CD4-positive, alpha-beta T cell treated with Interleukin-4 for 4 hours (primary cell): ENCODE results near the gene SLC25A12.
"Not testable (repeated sequence)": the region's sequence is repeated elsewhere in the genome, so short reads cannot be mapped to it uniquely, and the experiment has no call there.

Source experiments
- DNase-seq: peaks from one replicate; pipeline ENCODE4 v3.0.0-alpha.2; 2020

Gene SLC25A12

DNA sequence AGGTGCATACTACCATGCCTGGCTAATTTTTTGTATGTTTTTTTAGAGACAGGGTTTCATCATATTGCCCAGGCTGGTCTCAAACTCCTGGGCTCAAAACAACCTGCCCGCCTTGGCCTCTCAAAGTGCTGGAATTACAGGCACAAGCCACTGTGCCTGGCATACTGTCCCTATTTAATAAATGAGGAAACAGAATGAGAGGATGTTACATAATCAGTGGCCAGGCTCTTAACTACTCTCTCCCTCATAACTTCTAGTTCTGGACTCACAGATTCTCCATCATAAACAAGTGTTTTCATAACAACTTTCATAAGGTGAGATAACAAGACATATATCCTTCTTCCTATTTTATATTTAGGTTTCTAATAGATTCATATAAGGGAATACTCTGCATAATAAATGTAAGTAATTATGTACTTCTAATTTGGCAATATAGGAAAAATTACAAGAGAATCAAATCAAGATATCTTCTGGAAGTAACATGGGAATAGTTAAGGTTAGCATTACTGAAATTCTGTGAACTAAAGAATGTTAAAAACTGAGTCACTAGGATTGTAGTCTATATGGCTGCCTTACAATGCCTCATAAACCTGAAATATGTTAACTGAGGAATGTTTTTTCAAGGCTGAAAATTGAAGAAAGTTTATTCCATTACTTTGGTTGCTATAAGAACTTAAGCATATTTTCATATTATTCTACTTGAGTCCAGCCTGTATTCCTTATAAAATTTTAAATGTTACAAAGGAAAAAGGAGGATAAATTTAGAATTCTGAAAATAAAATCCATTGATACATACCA lies 71.3 kb downstream of the SLC25A12 start:
- no peak for DNase-seq

GRCh38 chr2:171819453-171819852 lies 74.6 kb downstream of the SLC25A12 start:
- DNase-seq = no peak

- no peak for DNase-seq
Measured at GRCh38 chr2:171814883-171815282, 79.2 kb downstream of the SLC25A12 start.

- DNase-seq = no peak
Measured at GRCh38 chr2:171814174-171814573, 79.9 kb downstream of the SLC25A12 start.

DNA sequence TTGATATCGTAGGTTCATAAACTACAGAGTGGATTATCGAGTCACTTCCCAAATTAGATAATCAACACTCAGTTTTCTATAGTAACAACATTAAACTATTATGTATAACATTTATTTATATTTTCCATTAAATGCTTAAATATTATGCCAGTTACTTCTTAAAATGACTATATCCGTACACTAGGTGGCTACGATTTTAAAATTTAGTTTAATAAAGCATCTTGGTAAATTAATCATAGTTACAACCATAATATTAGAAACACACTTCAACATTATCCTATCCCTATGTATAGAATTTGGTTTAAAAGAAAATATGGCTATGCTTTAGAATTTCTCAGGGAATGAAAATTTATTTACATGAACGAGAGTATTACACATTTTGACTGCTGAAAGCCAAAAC lies 80.3 kb downstream of the SLC25A12 start:
- DNase-seq = no peak

GRCh38 chr2:171813126-171813525 lies 80.9 kb downstream of the SLC25A12 start:
- no peak for DNase-seq

GRCh38 chr2:171811245-171811628 lies 82.8 kb downstream of the SLC25A12 start:
- peak; percentile 28 for DNase-seq

- no peak for DNase-seq
Measured at GRCh38 chr2:171810422-171811244, 83.4 kb downstream of the SLC25A12 start.

DNA sequence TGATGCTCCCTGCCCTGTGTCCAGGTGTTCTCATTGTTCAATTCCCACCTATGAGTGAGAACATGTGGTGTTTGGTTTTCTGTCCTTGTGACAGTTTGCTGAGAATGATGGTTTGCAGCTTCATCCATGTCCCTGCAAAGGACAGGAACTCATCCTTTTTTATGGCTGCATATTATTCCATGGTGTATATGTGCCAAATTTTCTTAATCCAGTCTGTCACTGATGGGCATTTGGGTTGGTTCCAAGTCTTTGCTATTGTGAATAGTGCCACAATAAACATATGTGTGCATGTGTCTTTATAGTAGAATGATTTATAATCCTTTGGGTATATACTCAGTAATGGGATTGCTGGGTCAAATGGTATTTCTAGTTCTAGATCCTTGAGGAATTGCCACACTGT lies 85.2 kb downstream of the SLC25A12 start:
- not testable (repeated sequence) for DNase-seq

GRCh38 chr2:171807831-171808393 lies 86.1 kb downstream of the SLC25A12 start:
- no peak for DNase-seq

GRCh38 chr2:171807119-171807518 lies 86.9 kb downstream of the SLC25A12 start:
- DNase-seq = no peak

DNA sequence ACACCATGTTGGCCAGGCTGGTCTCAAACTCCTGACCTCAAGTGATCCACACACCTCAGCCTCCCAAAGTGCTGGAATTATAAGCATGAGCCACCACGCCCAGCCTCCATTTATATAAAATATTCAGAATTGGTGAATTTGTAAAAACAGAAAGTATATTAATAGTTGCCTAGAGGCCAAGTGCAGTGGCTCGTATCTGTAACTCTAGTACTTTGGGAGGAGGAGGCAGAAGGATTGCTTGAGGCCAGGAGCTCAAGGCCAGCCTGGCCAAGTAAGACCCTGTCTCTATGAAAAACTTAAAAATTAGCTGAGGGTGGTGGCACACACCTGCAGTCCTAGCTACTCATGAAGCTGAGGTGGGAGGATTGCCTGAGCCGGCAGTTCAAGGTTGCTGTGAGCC lies 89.6 kb downstream of the SLC25A12 start:
- DNase-seq = no peak

- no peak for DNase-seq
Measured at GRCh38 chr2:171803757-171804156, 90.3 kb downstream of the SLC25A12 start.

GRCh38 chr2:171800639-171801038 lies 93.4 kb downstream of the SLC25A12 start:
- no peak for DNase-seq

GRCh38 chr2:171798156-171798820 lies 95.8 kb downstream of the SLC25A12 start:
- DNase-seq = no peak

DNA sequence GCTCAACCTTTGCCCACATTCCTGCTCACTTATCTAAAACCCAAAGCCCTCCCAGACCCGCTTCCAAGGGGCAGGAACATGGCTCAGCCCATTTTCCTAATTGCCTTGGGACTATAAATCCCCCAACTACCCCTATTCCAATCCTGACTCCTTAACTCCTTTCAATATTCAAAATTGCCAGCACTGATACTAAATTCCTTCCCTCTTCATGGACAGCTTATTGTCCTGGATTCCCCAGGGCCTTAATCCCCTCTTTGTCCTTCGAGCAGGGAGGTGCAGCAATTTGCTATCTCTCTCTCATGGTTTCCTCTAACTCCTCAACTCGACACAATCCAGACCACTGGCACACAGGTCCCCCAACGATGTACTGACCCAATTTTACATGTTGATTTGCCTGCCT lies 99.1 kb downstream of the SLC25A12 start:
- DNase-seq = no peak

- DNase-seq = no peak
Measured at GRCh38 chr2:171793691-171794678, 100.1 kb downstream of the SLC25A12 start.

DNA sequence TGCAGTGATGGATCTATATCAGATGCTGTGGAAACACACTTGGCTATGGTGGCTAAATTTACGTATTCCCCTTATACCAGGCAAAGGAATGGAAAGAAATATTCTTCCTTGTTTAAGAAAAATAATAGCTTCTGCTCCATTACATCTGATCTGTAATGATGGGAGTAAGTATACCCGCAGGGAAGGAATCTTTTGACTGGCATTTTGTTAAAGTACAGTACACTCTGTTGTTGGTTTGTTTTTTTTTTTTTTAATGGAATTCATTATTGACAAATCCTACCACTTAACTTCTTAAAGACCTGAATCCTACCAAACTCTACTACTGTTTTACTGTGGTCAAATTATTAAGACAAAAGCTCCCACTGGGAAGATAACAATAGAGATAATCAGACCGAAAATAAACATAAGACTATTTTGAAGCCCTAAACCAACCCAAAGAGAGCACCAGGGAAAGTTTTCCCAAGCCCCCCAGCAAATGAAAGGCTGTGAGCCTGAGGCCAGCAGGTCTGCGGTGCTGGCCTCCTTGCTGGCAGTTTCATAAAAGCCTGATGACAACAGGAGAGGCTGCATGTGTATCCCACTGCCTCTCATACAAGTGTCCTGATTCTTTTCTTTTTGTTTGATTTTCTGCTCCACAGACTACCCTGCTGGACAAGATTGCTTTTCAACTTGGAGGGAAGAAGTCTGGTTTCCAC lies 101.0 kb downstream of the SLC25A12 start:
- no peak for DNase-seq

GRCh38 chr2:171792157-171792556 lies 101.9 kb downstream of the SLC25A12 start:
- no peak for DNase-seq

GRCh38 chr2:171791361-171791760 lies 102.7 kb downstream of the SLC25A12 start:
- DNase-seq = no peak

DNA sequence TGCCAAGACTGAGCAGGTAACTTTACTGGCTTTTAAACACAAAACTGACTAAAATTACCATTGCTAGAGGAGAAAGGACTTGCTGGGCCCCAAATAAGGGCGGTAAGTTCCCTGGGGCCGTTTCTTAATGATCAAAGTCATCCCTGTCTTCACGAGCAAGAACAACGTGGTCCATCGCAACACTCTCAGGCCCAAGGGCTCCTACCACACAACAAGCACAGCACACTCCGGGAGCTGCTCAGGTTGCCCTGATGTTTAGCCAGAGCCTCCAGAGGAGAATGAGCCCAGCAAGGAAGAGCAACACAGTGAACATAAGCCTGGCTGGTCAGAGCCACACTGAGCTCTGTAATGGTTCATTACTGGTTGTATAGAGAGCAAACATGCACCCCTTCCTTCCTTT lies 104.1 kb downstream of the SLC25A12 start:
- DNase-seq = no peak
